ENCODE measurements around the gene CD320.
A peak's percentile ranks its signal among the peaks of the same experiment; 100 is the strongest.

CD320 gene

GRCh38 chr19:8255426-8256125 is 52.6 kb downstream of the CD320 start:
- no peak for DNase-seq (ENCODE audit: low read depth in 2 of 2)

- DNase-seq (ENCODE audit: low read depth in 2 of 2), result no peak
Observed at GRCh38 chr19:8254286-8255001, 53.7 kb downstream of the CD320 start.

- no peak for DNase-seq (ENCODE audit: low read depth in 2 of 2)
Observed at GRCh38 chr19:8253678-8254077, 54.5 kb downstream of the CD320 start.

GRCh38 chr19:8252922-8253589 is 55.1 kb downstream of the CD320 start:
- peak; percentile 61 to 79 for DNase-seq (ENCODE audit: low read depth in 2 of 2)

Data from stimulated activated CD4-positive, alpha-beta T cell treated with anti-CD3 and anti-CD28 coated beads, Interleukin-1b, Interleukin-23, amount 100 ng/mL, for 1 hour (primary cell).